K562 (cell line): ENCODE measurements around the gene SERPINA5.

Experiments
- HCFC1 ChIP-seq: IDR thresholded peaks from 2 replicates; pipeline ENCODE4 v1.6.1; 2012; ENCODE audit warnings: low read depth, low read length, improper control_type of control experiment
- JUND ChIP-seq, 2 experiments: IDR thresholded peaks; 2 replicates in 1 of 2; 3 replicates in 1 of 2; pipeline ENCODE4 v1.6.1; 2011; ENCODE audit warnings: borderline replicate concordance in 2 of 2, low read depth in 2 of 2, low read length in 2 of 2, improper control_type of control experiment in 1 of 2, missing biosample characterization in 1 of 2, missing genetic modification characterization in 1 of 2, missing genetic modification reagents in 1 of 2

DNA sequence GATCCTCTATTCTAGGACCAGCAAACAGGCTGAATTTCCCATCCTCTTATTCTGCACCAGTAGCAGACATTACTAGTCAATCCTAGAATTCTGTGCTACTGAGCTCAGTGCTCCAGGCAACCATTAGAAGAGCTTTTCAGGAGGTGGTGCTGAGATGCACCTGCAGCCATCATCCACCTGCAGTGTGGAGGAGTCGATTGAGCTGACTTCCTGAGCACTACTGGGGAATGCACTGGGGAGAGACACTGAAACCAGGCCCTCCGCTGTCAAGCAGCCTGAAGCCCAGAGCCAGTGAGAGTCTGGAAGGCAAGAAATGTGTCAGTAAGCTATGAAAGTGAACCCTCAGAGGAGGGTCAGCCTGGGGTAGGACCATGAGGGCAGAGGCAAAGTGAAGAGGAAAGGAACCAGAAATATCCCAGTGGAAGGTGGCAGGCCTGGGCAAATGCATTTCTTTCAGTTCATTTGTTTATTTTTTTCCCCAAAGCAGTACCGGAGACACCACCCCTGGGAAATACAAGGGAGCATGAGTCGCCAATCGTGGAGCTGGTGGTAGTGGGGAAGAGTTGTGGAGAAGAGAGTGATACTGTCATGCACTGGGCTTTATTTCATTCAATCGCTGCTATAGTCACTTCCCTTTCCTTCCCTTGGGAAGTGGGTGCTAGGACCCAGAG is 43.0 kb upstream of the SERPINA5 start:
- TF ChIP-seq HCFC1 (no peak), JUND (IDR thresholded peaks at IDR 0.05; ENCODE audit: borderline replicate concordance, low read depth, low read length) (no peak), JUND (tag; IDR thresholded peaks at IDR 0.05; ENCODE audit: borderline replicate concordance, low read depth, low read length) (no peak)
